ENCODE measurements around the gene PLEKHB2. TPM values are rescaled to one million over a fixed set of nuclear protein-coding genes. Genes with fewer than 3 reads are reported as not detected.

Gene PLEKHB2
- 100 to 1,000 TPM in 4 of 9 donors, 10 to 100 TPM in 5; 75.1 to 214 (median 99.3) TPM for total RNA-seq
- 100 to 1,000 TPM in 1 of 3 donors, 10 to 100 TPM in 2; 16.1 to 181 (median 23.1) TPM for polyA plus RNA-seq
- long read RNA-seq, donor 1, full-length matches to known transcripts, result 19 of 73 reads
- long read RNA-seq, donor 1, partial matches to known transcripts, result 0 of 73 reads
- long read RNA-seq, donor 1, other reads (novel, unspliced or antisense), result 54 of 73 reads
- long read RNA-seq, donor 2, full-length matches to known transcripts, result 16 of 52 reads
- long read RNA-seq, donor 2, partial matches to known transcripts, result 0 of 52 reads
- long read RNA-seq, donor 2, other reads (novel, unspliced or antisense), result 36 of 52 reads
- long read RNA-seq, donor 3, full-length matches to known transcripts, result 21 of 87 reads
- long read RNA-seq, donor 3, partial matches to known transcripts, result 17 of 87 reads
- long read RNA-seq, donor 3, other reads (novel, unspliced or antisense), result 49 of 87 reads
- long read RNA-seq, donor 4, full-length matches to known transcripts, result 16 of 79 reads
- long read RNA-seq, donor 4, partial matches to known transcripts, result 4 of 79 reads
- long read RNA-seq, donor 4, other reads (novel, unspliced or antisense), result 59 of 79 reads
- long read RNA-seq, donor 5, full-length matches to known transcripts, result 78 of 304 reads
- long read RNA-seq, donor 5, partial matches to known transcripts, result 199 of 304 reads
- long read RNA-seq, donor 5, other reads (novel, unspliced or antisense), result 27 of 304 reads
- long read RNA-seq, donor 6, full-length matches to known transcripts, result 7 of 29 reads
- long read RNA-seq, donor 6, partial matches to known transcripts, result 0 of 29 reads
- long read RNA-seq, donor 6, other reads (novel, unspliced or antisense), result 22 of 29 reads
- long read RNA-seq, donor 7, full-length matches to known transcripts, result 6 of 25 reads
- long read RNA-seq, donor 7, partial matches to known transcripts, result 0 of 25 reads
- long read RNA-seq, donor 7, other reads (novel, unspliced or antisense), result 19 of 25 reads
- long read RNA-seq, donor 8, full-length matches to known transcripts, result 29 of 174 reads
- long read RNA-seq, donor 8, partial matches to known transcripts, result 86 of 174 reads
- long read RNA-seq, donor 8, other reads (novel, unspliced or antisense), result 59 of 174 reads
- long read RNA-seq, donor 9, full-length matches to known transcripts, result 14 of 55 reads
- long read RNA-seq, donor 9, partial matches to known transcripts, result 0 of 55 reads
- long read RNA-seq, donor 9, other reads (novel, unspliced or antisense), result 41 of 55 reads
- long read RNA-seq, donor 10, full-length matches to known transcripts, result 10 of 39 reads
- long read RNA-seq, donor 10, partial matches to known transcripts, result 0 of 39 reads
- long read RNA-seq, donor 10, other reads (novel, unspliced or antisense), result 29 of 39 reads

- Histone ChIP-seq H3K4me1 (replicated peaks in 1 of 2) (peaks cover 20 to 35% of the 10 kb centered on the region in 2 donors), H3K36me3 (replicated peaks in 1 of 2) (no peaks in the 10 kb centered on the region), H3K9me3 (replicated peaks in 1 of 3) (no peaks in the 10 kb centered on the region), H3K27me3 (no peaks in the 10 kb centered on the region), H3K27ac (peak within 1 kb of the TSS; percentile 94 to 99 (median 97)), H3K4me3 (peak within 1 kb of the TSS; percentile 46 to 99 (median 84))
- intact Hi-C loops (cut with DNase I), result no loop called here
- WGBS, 4 donors, result 0 to 1% (median 1%) methylated on average over 32 to 66 of the region's 66 CpGs
- peak; percentile 80 to 93 for TF ChIP-seq POLR2A (IDR thresholded peaks at IDR 0.05)
- peak in 2 of 6 experiments; percentile 19 to 25 for TF ChIP-seq CTCF (IDR thresholded peaks at IDR 0.05)
- peak; percentile 89 to 96 (median 89) for DNase-seq
These were observed at the start of gene PLEKHB2 for GRCh38 chr2:131105156-131105949. TSS of gene PLEKHB2 (plus strand) at chr2:131105336. CDS start at chr2:131120942, 15,606 bp downstream.

GRCh38 chr2:131056204-131056931, 48.8 kb upstream of the PLEKHB2 start:
- H3K27me3 ChIP-seq, result no peaks in the 10 kb centered on the region
- WGBS, 4 donors, result 54 to 75% (median 67%) methylated on average over 4 to 5 of the region's 5 CpGs
- no peaks in the 10 kb centered on the region for H3K9me3 ChIP-seq (replicated peaks in 1 of 3)
- intact Hi-C loops (cut with DNase I), result no loop called here
- no peak overlapping the region for H3K4me3 ChIP-seq
- no peak overlapping the region for H3K27ac ChIP-seq
- peak in 1 of 7 donors; percentile 15 for DNase-seq
- peaks cover 7 to 11% of the 10 kb centered on the region in 2 donors for H3K4me1 ChIP-seq (replicated peaks in 1 of 2)
- no peak for TF ChIP-seq CTCF (IDR thresholded peaks at IDR 0.05)
- no peak for TF ChIP-seq POLR2A (IDR thresholded peaks at IDR 0.05)
- peaks cover 4 to 53% of the 10 kb centered on the region in 2 donors for H3K36me3 ChIP-seq (replicated peaks in 1 of 2)

- Histone ChIP-seq H3K4me1 (replicated peaks in 1 of 2) (peaks cover 8 to 16% of the 10 kb centered on the region in 2 donors), H3K9me3 (replicated peaks in 1 of 3) (no peaks in the 10 kb centered on the region), H3K27ac (no peak overlapping the region), H3K4me3 (no peak overlapping the region), H3K36me3 (replicated peaks in 1 of 2) (peaks cover 3 to 48% of the 10 kb centered on the region in 2 donors), H3K27me3 (no peaks in the 10 kb centered on the region)
- TF ChIP-seq CTCF (IDR thresholded peaks at IDR 0.05) (no peak), POLR2A (IDR thresholded peaks at IDR 0.05) (no peak)
- DNase-seq, result peak in 1 of 7 donors; percentile 4
- WGBS, 4 donors, result 75 to 84% (median 82%) methylated on average over 4 of the region's 4 CpGs
- intact Hi-C loops (cut with DNase I), result no loop called here
These were observed 48.2 kb upstream of the PLEKHB2 start for GRCh38 chr2:131056932-131057287.

Measured in adrenal gland (tissue), 19 donors.